ENCODE measurements around the gene C2orf81.

C2orf81 gene

DNA sequence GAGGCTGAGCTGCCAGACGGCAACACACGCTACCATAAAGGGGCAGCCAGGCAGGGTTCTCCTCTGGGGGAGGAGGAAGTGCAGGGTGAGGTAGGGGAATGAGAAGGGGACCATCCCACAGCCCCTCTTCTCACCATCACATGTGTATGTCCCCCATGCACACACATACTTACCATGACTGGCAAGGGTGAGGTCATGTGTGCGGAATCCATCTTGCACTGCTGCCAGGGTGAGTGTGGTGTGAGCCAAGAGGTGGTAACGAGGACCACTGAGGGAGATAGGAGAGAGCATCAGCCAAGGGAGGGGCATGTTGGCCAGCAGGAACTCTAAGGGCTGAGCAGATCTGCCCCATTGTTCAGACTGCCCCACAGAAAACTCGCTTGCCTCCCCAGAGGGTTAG, 7.3 kb upstream of the C2orf81 start:
- no peak for TF ChIP-seq CTCF (IDR thresholded peaks at IDR 0.05; ENCODE audit: insufficient read depth, low read length, poor library complexity, severe bottlenecking)
- Histone ChIP-seq H3K27me3 (replicated peaks; ENCODE audit: control insufficient read depth, insufficient read depth, low read length) (no peaks in the 10 kb centered on the region), H3K4me3 (replicated peaks; ENCODE audit: low read depth, low read length) (no peak overlapping the region), H3K36me3 (ENCODE audit: control insufficient read depth, insufficient read depth, low read length) (peaks cover 8% of the 10 kb centered on the region)
- DNase-seq (ENCODE audit: extremely low read depth, insufficient read length) = no peak

DNA sequence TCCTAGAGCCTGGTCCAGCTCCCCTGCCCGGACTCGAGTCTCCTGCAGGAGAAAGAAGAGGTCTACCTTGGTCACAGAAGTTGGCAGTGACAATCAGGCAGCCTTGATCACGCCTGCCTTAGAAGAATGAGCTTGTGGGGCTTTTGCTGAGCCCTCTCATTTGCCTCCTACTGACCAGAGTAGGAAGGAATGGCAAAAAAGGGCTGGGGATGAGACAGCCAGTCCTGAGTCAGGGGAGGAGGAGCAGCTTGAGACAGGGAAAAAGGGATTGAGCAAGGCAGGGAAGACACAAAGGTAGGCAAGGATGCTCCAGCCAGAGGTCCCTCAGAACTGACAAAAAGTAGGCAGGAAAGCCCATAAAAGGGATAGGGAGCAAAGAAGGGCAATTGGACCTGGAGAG, 6.1 kb upstream of the C2orf81 start:
- Histone ChIP-seq H3K36me3 (ENCODE audit: control insufficient read depth, insufficient read depth, low read length) (peaks cover 8% of the 10 kb centered on the region), H3K4me3 (replicated peaks; ENCODE audit: low read depth, low read length) (no peak overlapping the region), H3K27me3 (replicated peaks; ENCODE audit: control insufficient read depth, insufficient read depth, low read length) (no peaks in the 10 kb centered on the region)
- no peak for DNase-seq (ENCODE audit: extremely low read depth, insufficient read length)
- TF ChIP-seq CTCF (IDR thresholded peaks at IDR 0.05; ENCODE audit: insufficient read depth, low read length, poor library complexity, severe bottlenecking) = no peak

GRCh38 chr2:74426181-74426758, 4.9 kb upstream of the C2orf81 start:
- no peak overlapping the region for H3K4me3 ChIP-seq (replicated peaks; ENCODE audit: low read depth, low read length)
- no peak for DNase-seq (ENCODE audit: extremely low read depth, insufficient read length)
- H3K27me3 ChIP-seq (replicated peaks; ENCODE audit: control insufficient read depth, insufficient read depth, low read length) = no peaks in the 10 kb centered on the region
- peaks cover 8% of the 10 kb centered on the region for H3K36me3 ChIP-seq (ENCODE audit: control insufficient read depth, insufficient read depth, low read length)
- no peak for TF ChIP-seq CTCF (IDR thresholded peaks at IDR 0.05; ENCODE audit: insufficient read depth, low read length, poor library complexity, severe bottlenecking)

DNA sequence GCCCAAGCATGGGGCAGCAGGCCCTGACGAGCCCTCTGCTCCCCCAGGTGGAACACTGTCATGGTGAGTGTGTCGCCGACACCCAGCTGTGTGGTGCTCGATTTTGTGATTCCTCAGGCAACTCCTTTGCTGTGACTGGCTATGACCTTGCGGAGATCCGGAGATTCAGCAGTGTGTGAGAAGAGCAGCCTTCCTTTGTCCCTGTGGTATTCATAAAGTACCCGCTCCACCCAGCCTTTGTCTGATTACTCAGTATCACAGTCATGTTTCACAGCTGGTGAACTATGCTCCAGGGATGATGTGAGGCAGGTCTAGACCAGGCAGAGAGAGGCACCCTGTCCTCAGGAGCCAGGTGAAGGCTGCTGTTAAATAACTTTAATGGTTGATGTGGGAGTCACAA, 4.1 kb upstream of the C2orf81 start:
- no peak for TF ChIP-seq CTCF (IDR thresholded peaks at IDR 0.05; ENCODE audit: insufficient read depth, low read length, poor library complexity, severe bottlenecking)
- Histone ChIP-seq H3K4me3 (replicated peaks; ENCODE audit: low read depth, low read length) (no peak overlapping the region), H3K27me3 (replicated peaks; ENCODE audit: control insufficient read depth, insufficient read depth, low read length) (no peaks in the 10 kb centered on the region), H3K36me3 (ENCODE audit: control insufficient read depth, insufficient read depth, low read length) (peaks cover 8% of the 10 kb centered on the region)
- DNase-seq (ENCODE audit: extremely low read depth, insufficient read length) = no peak

DNA sequence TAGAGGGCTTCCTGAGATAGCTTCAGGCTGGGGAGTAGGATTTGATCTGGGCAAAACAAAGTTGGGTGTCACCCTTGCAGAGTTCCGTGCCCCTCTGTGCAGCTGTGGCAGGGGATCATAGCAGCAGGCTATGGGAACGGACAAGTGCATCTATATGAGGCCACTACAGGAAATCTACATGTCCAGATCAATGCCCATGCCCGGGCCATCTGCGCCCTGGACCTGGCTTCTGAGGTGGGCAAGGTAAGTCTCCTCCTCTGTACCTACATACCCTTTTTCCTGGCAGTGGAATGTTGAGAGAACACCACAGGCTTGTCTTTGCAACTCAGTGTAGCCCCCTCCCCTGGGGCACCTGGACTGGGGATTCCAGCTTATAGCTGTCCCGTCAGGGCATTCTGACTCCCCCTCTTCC, 3.6 kb upstream of the C2orf81 start:
- Histone ChIP-seq H3K27me3 (replicated peaks; ENCODE audit: control insufficient read depth, insufficient read depth, low read length) (no peaks in the 10 kb centered on the region), H3K4me3 (replicated peaks; ENCODE audit: low read depth, low read length) (no peak overlapping the region), H3K36me3 (ENCODE audit: control insufficient read depth, insufficient read depth, low read length) (peaks cover 8% of the 10 kb centered on the region)
- DNase-seq (ENCODE audit: extremely low read depth, insufficient read length) = no peak
- no peak for TF ChIP-seq CTCF (IDR thresholded peaks at IDR 0.05; ENCODE audit: insufficient read depth, low read length, poor library complexity, severe bottlenecking)

Measured in GM06990 (cell line).